ENCODE measurements around the gene ALDOA.

Gene ALDOA

GRCh38 chr16:30086291-30087140, 21.0 kb downstream of the ALDOA start:
- Mint-ChIP-seq H3K4me1 (ENCODE audit: low read depth) (peaks cover 26% of the 10 kb centered on the region), H3K36me3 (ENCODE audit: low read depth) (peaks cover 56% of the 10 kb centered on the region), H3K27me3 (no peaks in the 10 kb centered on the region), H3K27ac (peak overlapping the region; percentile 41), H3K9me3 (no peaks in the 10 kb centered on the region), H3K4me3 (no peak overlapping the region)
- no peak for DNase-seq

- Mint-ChIP-seq H3K36me3 (ENCODE audit: low read depth) (peaks cover 52% of the 10 kb centered on the region), H3K9me3 (no peaks in the 10 kb centered on the region), H3K27ac (peak overlapping the region; percentile 41), H3K4me3 (no peak overlapping the region), H3K4me1 (ENCODE audit: low read depth) (peaks cover 34% of the 10 kb centered on the region), H3K27me3 (no peaks in the 10 kb centered on the region)
- no peak for DNase-seq
Observed at GRCh38 chr16:30087181-30087898, 21.8 kb downstream of the ALDOA start.

GRCh38 chr16:30088237-30088831, 22.8 kb downstream of the ALDOA start:
- Mint-ChIP-seq H3K4me3 (no peak overlapping the region), H3K36me3 (ENCODE audit: low read depth) (peaks cover 42% of the 10 kb centered on the region), H3K9me3 (no peaks in the 10 kb centered on the region), H3K4me1 (ENCODE audit: low read depth) (peaks cover 42% of the 10 kb centered on the region), H3K27ac (peak overlapping the region; percentile 69), H3K27me3 (no peaks in the 10 kb centered on the region)
- DNase-seq: no peak

GRCh38 chr16:30088832-30089624, 23.5 kb downstream of the ALDOA start:
- DNase-seq: no peak
- Mint-ChIP-seq H3K27me3 (no peaks in the 10 kb centered on the region), H3K4me3 (no peak overlapping the region), H3K9me3 (no peaks in the 10 kb centered on the region), H3K27ac (peak overlapping the region; percentile 88), H3K36me3 (ENCODE audit: low read depth) (peaks cover 39% of the 10 kb centered on the region), H3K4me1 (ENCODE audit: low read depth) (peaks cover 45% of the 10 kb centered on the region)

- peak overlapping the region; percentile 88 for H3K27ac Mint-ChIP-seq
- no peak for DNase-seq
- no peaks in the 10 kb centered on the region for H3K9me3 Mint-ChIP-seq
- peak overlapping the region; percentile 36 for H3K4me3 Mint-ChIP-seq
- peaks cover 60% of the 10 kb centered on the region for H3K4me1 Mint-ChIP-seq (ENCODE audit: low read depth)
- no peaks in the 10 kb centered on the region for H3K27me3 Mint-ChIP-seq
- H3K36me3 Mint-ChIP-seq (ENCODE audit: low read depth): peaks cover 36% of the 10 kb centered on the region
Observed at GRCh38 chr16:30090610-30091331, 25.2 kb downstream of the ALDOA start.

- Mint-ChIP-seq H3K27ac (peak within 1 kb of the TSS; percentile 97), H3K4me1 (ENCODE audit: low read depth) (peaks cover 64% of the 10 kb centered on the region), H3K4me3 (peak within 1 kb of the TSS; percentile 87), H3K27me3 (no peaks in the 10 kb centered on the region), H3K36me3 (ENCODE audit: low read depth) (peaks cover 34% of the 10 kb centered on the region), H3K9me3 (peaks cover under 1% of the 10 kb centered on the region)
- DNase-seq: peak; percentile 96
Observed at GRCh38 chr16:30091474-30092372, 26.2 kb downstream of the ALDOA start, which contains the start of gene TBX6. Gene TBX6, minus strand, starts transcription at chr16:30091924. Its CDS starts 731 bp downstream, at chr16:30091193.

- Mint-ChIP-seq H3K27me3 (no peaks in the 10 kb centered on the region), H3K27ac (peak overlapping the region; percentile 97), H3K36me3 (ENCODE audit: low read depth) (peaks cover 34% of the 10 kb centered on the region), H3K9me3 (peaks cover 8% of the 10 kb centered on the region), H3K4me1 (ENCODE audit: low read depth) (peaks cover 68% of the 10 kb centered on the region), H3K4me3 (peak overlapping the region; percentile 87)
- DNase-seq: peak; percentile 83
Observed at GRCh38 chr16:30092373-30093010, 26.9 kb downstream of the ALDOA start.

- Mint-ChIP-seq H3K27ac (peak overlapping the region; percentile 91), H3K9me3 (peaks cover 16% of the 10 kb centered on the region), H3K27me3 (no peaks in the 10 kb centered on the region), H3K36me3 (ENCODE audit: low read depth) (peaks cover 42% of the 10 kb centered on the region), H3K4me3 (peak overlapping the region; percentile 81), H3K4me1 (ENCODE audit: low read depth) (peaks cover 57% of the 10 kb centered on the region)
- DNase-seq: no peak
Observed at GRCh38 chr16:30094541-30095165, 29.1 kb downstream of the ALDOA start.

- peaks cover 16% of the 10 kb centered on the region for H3K9me3 Mint-ChIP-seq
Observed at GRCh38 chr16:30095166-30096078, 29.9 kb downstream of the ALDOA start.

GRCh38 chr16:30096105-30096861, 30.7 kb downstream of the ALDOA start, which contains the start of gene YPEL3:
Gene YPEL3, minus strand, starts transcription at chr16:30096213. Its CDS starts 731 bp downstream, at chr16:30095482.
- Mint-ChIP-seq H3K36me3 (ENCODE audit: low read depth) (peaks cover 42% of the 10 kb centered on the region), H3K27me3 (no peaks in the 10 kb centered on the region), H3K4me3 (peak within 1 kb of the TSS; percentile 81), H3K9me3 (peaks cover 16% of the 10 kb centered on the region), H3K27ac (peak within 1 kb of the TSS; percentile 91), H3K4me1 (ENCODE audit: low read depth) (peaks cover 47% of the 10 kb centered on the region)
- DNase-seq: peak; percentile 90

More at GRCh38 chr16:30095166-30096078, 29.9 kb downstream of the ALDOA start:
- Mint-ChIP-seq H3K4me3 (peak overlapping the region; percentile 81), H3K36me3 (ENCODE audit: low read depth) (peaks cover 42% of the 10 kb centered on the region), H3K27me3 (no peaks in the 10 kb centered on the region), H3K4me1 (ENCODE audit: low read depth) (peaks cover 49% of the 10 kb centered on the region), H3K27ac (peak overlapping the region; percentile 91)
- peak; percentile 56 for DNase-seq
